Adrenal gland (tissue), 12 donors: ENCODE data around the gene ZFR2. TPM values are rescaled to one million over a fixed set of nuclear protein-coding genes. Genes with fewer than 3 reads are reported as not detected.

Experiments used
- DNase-seq, 7 donors: peaks; one replicate each; pipeline ENCODE4 v3.0.0-alpha.2; 2019 to 2020
- H3K27ac ChIP-seq, 5 donors: fragments of 200-600 bp; sonication (generic) in 4 of 5; 1 replicate in 3 of 5; 2 replicates in 2 of 5; pipeline versions ENCODE4 v1.5.1 to v1.8.0; 2016 to 2020; ENCODE audit warnings: mild to moderate bottlenecking in 1 of 5
- H3K27me3 ChIP-seq: fragments of 200-600 bp; 2 replicates; pipeline ENCODE4 v1.8.0; 2021
- H3K36me3 ChIP-seq, 2 donors: fragments of 200-600 bp; replicated peaks in 1 of 2; 1 replicate in 1 of 2; 2 replicates in 1 of 2; pipeline versions ENCODE4 v1.5.1 to v1.8.0; 2018 to 2022
- H3K4me1 ChIP-seq, 2 donors: fragments of 200-600 bp; replicated peaks in 1 of 2; 1 replicate in 1 of 2; 2 replicates in 1 of 2; pipeline versions ENCODE4 v1.5.1 to v1.8.0; 2018 to 2021
- H3K4me3 ChIP-seq, 4 donors: fragments of 200-600 bp; sonication (generic) in 3 of 4; one replicate each; pipeline ENCODE4 v1.5.1; 2016 to 2018
- H3K9me3 ChIP-seq, 3 donors: fragments of 200-600 bp; sonication (generic) in 1 of 3; replicated peaks in 1 of 3; 1 replicate in 2 of 3; 2 replicates in 1 of 3; pipeline versions ENCODE4 v1.5.1 to v1.8.0; 2016 to 2021
- CTCF ChIP-seq, 6 experiments: fragments of 450-650 bp in 4 of 6; fragments of 200-600 bp in 2 of 6; sonication (generic) in 1 of 6; IDR thresholded peaks; 1 replicate in 5 of 6; 2 replicates in 1 of 6; pipeline versions ENCODE4 v1.5.1 to v1.8.0; 2016 to 2021; ENCODE audit warnings: antibody characterized with exemption in 6 of 6, mild to moderate bottlenecking in 2 of 6, moderate library complexity in 1 of 6
- POLR2A ChIP-seq, 2 donors: fragments of 450-650 bp; IDR thresholded peaks; one replicate each; pipeline ENCODE4 v1.6.1; 2017; ENCODE audit warnings: antibody characterized with exemption in 2 of 2, mild to moderate bottlenecking in 2 of 2, moderate library complexity in 1 of 2
- WGBS, 4 donors: extraction: QIAGEN DNeasy Blood & Tissue Kit in 2 of 4; methylation state at CpG; one replicate each; pipeline versions ENCODE4 v1.1.5 to v1.1.7; 2013 to 2017; 5-methylcytosine and 5-hydroxymethylcytosine counted together
- intact Hi-C, 2 donors: fragments of 100-400 bp; cut with DNase I; formaldehyde crosslinking; loops; one replicate each; pipeline versions ENCODE4 v1.14.1 to v1.15.0; 2022 to 2023
- polyA plus RNA-seq, 3 donors: library from polyadenylated mRNA; stranded (reverse); fragments of 200-250 nt in 2 of 3; fragments of 350-450 nt in 1 of 3; fragmentation: Illumina TruSeq in 1 of 3; extraction: RNeasy Lipid Tissue Mini Kit (QIAGEN cat#74804) in 1 of 3; gene quantifications; one replicate each; pipeline ENCODE4 v1.2.3, GENCODE V29; 2013 to 2014
- total RNA-seq, 9 donors: library from RNA; depleted of rRNA in 4 of 9; stranded (reverse); fragments of >200 nt in 4 of 9; fragments of 120-200 nt in 1 of 9; fragmentation: NEBNext Ultra II Directional in 1 of 9; extraction: Animal tissue kit (Norgen Biotek cat#: 25700) in 1 of 9; gene quantifications; one replicate each; pipeline versions ENCODE4 v1.1.0 to v1.2.4, GENCODE V29; 2013 to 2023
- donor health status: healthy with polysubstance abuse.
- donor health status: Bipolar disorder and iron deficiency.
- donor health status: DM: yes; HTN: yes; CAD: no.
- donor health status: DM: no; HTN: no; CAD: no.
- donor health status: DM: no; HTN: no; CAD: no.
- donor health status: DM: yes; HTN: yes; CAD: no.

Gene ZFR2
- total and polyA plus RNA-seq, 12 donors, result 0.19 to 13.2 (median 1.7) TPM; not detected in 3

GRCh38 chr19:3827306-3827705 lies 41.5 kb downstream of the ZFR2 start:
- Histone ChIP-seq H3K4me3 (no peak overlapping the region), H3K27me3 (no peaks in the 10 kb centered on the region), H3K36me3 (no peaks in the 10 kb centered on the region), H3K4me1 (no peaks in the 10 kb centered on the region), H3K9me3 (no peaks in the 10 kb centered on the region), H3K27ac (no peak overlapping the region)
- DNase-seq, result no peak
- TF ChIP-seq CTCF (IDR thresholded peaks at IDR 0.05), result no peak
- TF ChIP-seq POLR2A (IDR thresholded peaks at IDR 0.05), result no peak
- intact Hi-C loops, result no loop called here
- WGBS, 4 donors, result 85 to 96% (median 93%) methylated on average over 8 to 26 of the region's 26 CpGs

GRCh38 chr19:3826163-3826562 lies 42.7 kb downstream of the ZFR2 start:
- 66 to 78% (median 73%) methylated on average over 12 of the region's 12 CpGs for WGBS, 4 donors
- no peaks in the 10 kb centered on the region for H3K36me3 ChIP-seq
- H3K4me3 ChIP-seq, result no peak overlapping the region
- intact Hi-C loops, result no loop called here
- H3K4me1 ChIP-seq, result no peaks in the 10 kb centered on the region
- H3K27ac ChIP-seq, result no peak overlapping the region
- no peaks in the 10 kb centered on the region for H3K27me3 ChIP-seq
- no peaks in the 10 kb centered on the region for H3K9me3 ChIP-seq
- no peak for DNase-seq
- TF ChIP-seq CTCF (IDR thresholded peaks at IDR 0.05), result no peak
- TF ChIP-seq POLR2A (IDR thresholded peaks at IDR 0.05), result no peak

- intact Hi-C loops, result no loop called here
- DNase-seq, result no peak
- WGBS, 4 donors, result 71 to 83% (median 76%) methylated on average over 19 to 32 of the region's 32 CpGs
- Histone ChIP-seq H3K27me3 (no peaks in the 10 kb centered on the region), H3K4me3 (no peak overlapping the region), H3K4me1 (no peaks in the 10 kb centered on the region), H3K36me3 (no peaks in the 10 kb centered on the region), H3K27ac (no peak overlapping the region), H3K9me3 (no peaks in the 10 kb centered on the region)
- TF ChIP-seq CTCF (IDR thresholded peaks at IDR 0.05) (no peak), POLR2A (IDR thresholded peaks at IDR 0.05) (no peak)
Measured at GRCh38 chr19:3825286-3825956, 43.4 kb downstream of the ZFR2 start.

- no peak overlapping the region for H3K27ac ChIP-seq
- 79 to 85% (median 83%) methylated on average over 9 to 10 of the region's 10 CpGs for WGBS, 4 donors
- DNase-seq, result no peak
- H3K9me3 ChIP-seq, result no peaks in the 10 kb centered on the region
- intact Hi-C loops, result loop anchor here in 1 of 2 donors (5.0 kb wide), 1 partner anchor 156 kb away; no protein-coding TSS in a partner anchor
- no peaks in the 10 kb centered on the region for H3K27me3 ChIP-seq
- H3K4me3 ChIP-seq, result no peak overlapping the region
- no peaks in the 10 kb centered on the region for H3K4me1 ChIP-seq
- TF ChIP-seq CTCF (IDR thresholded peaks at IDR 0.05), result no peak
- TF ChIP-seq POLR2A (IDR thresholded peaks at IDR 0.05), result no peak
- no peaks in the 10 kb centered on the region for H3K36me3 ChIP-seq
Measured at GRCh38 chr19:3823350-3823713, 45.5 kb downstream of the ZFR2 start.
